GM19372 (cell line): ENCODE measurements around the gene GOLGA3.
"Not testable (repeated sequence)": the region's sequence is repeated elsewhere in the genome, so short reads cannot be mapped to it uniquely, and the experiment has no call there.

Experiments used
- ATAC-seq: cut with Tn5 transposase; IDR thresholded peaks from one replicate; pipeline ENCODE4 v1.9.1; 2021; ENCODE audit warnings: mild to moderate bottlenecking, low read depth, moderate library complexity; ENCODE audit not compliant: unreplicated experiment

The GOLGA3 gene

GRCh38 chr12:132844681-132845080 lies 16.0 kb upstream of the GOLGA3 start:
- ATAC-seq = not testable (repeated sequence)

- no peak for ATAC-seq
These were observed 13.9 kb upstream of the GOLGA3 start for GRCh38 chr12:132842449-132843045.

- no peak for ATAC-seq
These were observed 12.5 kb upstream of the GOLGA3 start for GRCh38 chr12:132841151-132841550.

GRCh38 chr12:132840536-132840935 lies 11.9 kb upstream of the GOLGA3 start:
- no peak for ATAC-seq

GRCh38 chr12:132839558-132840235 lies 11.0 kb upstream of the GOLGA3 start:
- ATAC-seq = no peak

- no peak for ATAC-seq
These were observed 9.9 kb upstream of the GOLGA3 start for GRCh38 chr12:132838410-132839080.

- ATAC-seq = no peak
These were observed 9.2 kb upstream of the GOLGA3 start for GRCh38 chr12:132837693-132838409.

GRCh38 chr12:132836795-132837331 lies 8.2 kb upstream of the GOLGA3 start:
- ATAC-seq = no peak

GRCh38 chr12:132836230-132836629 lies 7.6 kb upstream of the GOLGA3 start:
- not testable (repeated sequence) for ATAC-seq

GRCh38 chr12:132835076-132836025 lies 6.7 kb upstream of the GOLGA3 start:
- no peak for ATAC-seq

GRCh38 chr12:132834181-132834711 lies 5.6 kb upstream of the GOLGA3 start:
- ATAC-seq = no peak

- ATAC-seq = no peak
These were observed 4.7 kb upstream of the GOLGA3 start for GRCh38 chr12:132833341-132833740.

GRCh38 chr12:132831771-132832170 lies 3.1 kb upstream of the GOLGA3 start:
- ATAC-seq = no peak

- peak; percentile 26 for ATAC-seq
These were observed 636 bp downstream of the GOLGA3 start for GRCh38 chr12:132827763-132828703.

- no peak for ATAC-seq
These were observed 2.8 kb downstream of the GOLGA3 start for GRCh38 chr12:132825861-132826260.

- ATAC-seq = no peak
These were observed 3.6 kb downstream of the GOLGA3 start for GRCh38 chr12:132825089-132825488.

- no peak for ATAC-seq
These were observed 4.6 kb downstream of the GOLGA3 start for GRCh38 chr12:132824053-132824452.

GRCh38 chr12:132818562-132818961 lies 10.1 kb downstream of the GOLGA3 start:
- no peak for ATAC-seq
